A549 (cell line): ENCODE results near the gene KCNAB2. TPM values are rescaled to one million over a fixed set of nuclear protein-coding genes. Genes with fewer than 3 reads are reported as not detected.

Experiments
- ATAC-seq, 2 experiments: fragments of 200-7000 bp in 1 of 2; fragments of >200 bp in 1 of 2; cut with Nextera tagmentation in 1 of 2; cut with Tn5 transposase in 1 of 2; 3 replicates each; pipeline versions ENCODE4 v1.8.0 to v1.9.1; 2018 to 2020; ENCODE audit warnings: mild to moderate bottlenecking in 1 of 2, moderate library complexity in 1 of 2
- CTCF ChIA-PET: fragments of 300-600 bp; sonication (Branson Sonifier 250); formaldehyde crosslinking; extraction: SDS; loops from one replicate; lab custom pipeline; 2021; ENCODE audit warnings: antibody characterized with exemption, inconsistent platforms; lab: Yijun Ruan, JAX
- POLR2A ChIA-PET: fragments of 350-600 bp; formaldehyde crosslinking; extraction: SDS; loops from one replicate; lab custom pipeline; 2021; ENCODE audit warnings: antibody characterized with exemption, inconsistent platforms; lab: Yijun Ruan, JAX
- DNase-seq, 2 experiments: peaks; one replicate each; pipeline versions ENCODE4 v3.0.0 to v3.0.0-alpha.2; 2011 to 2016; ENCODE audit warnings: low read depth in 1 of 2, low spot score in 1 of 2
- FAIRE-seq: peaks from 2 replicates; lab custom pipeline; 2011; peaks lifted over from hg19 to GRCh38; lab: Jason Lieb, UNC
- H3K27ac ChIP-seq, 2 experiments: fragments of >200 bp; sonication (Bioruptor Twin); formaldehyde crosslinking; 3 replicates each; pipeline ENCODE4 v1.5.1; 2016 to 2017
- H3K4me1 ChIP-seq: fragments of >200 bp; sonication (Bioruptor Twin); formaldehyde crosslinking; 3 replicates; pipeline ENCODE4 v1.6.1; 2016
- H3K4me2 ChIP-seq: fragments of >200 bp; sonication (Bioruptor Twin); formaldehyde crosslinking; 3 replicates; pipeline ENCODE4 v1.6.1; 2016
- H3K4me3 ChIP-seq: fragments of >200 bp; sonication (Bioruptor Twin); formaldehyde crosslinking; 3 replicates; pipeline ENCODE4 v1.5.1; 2016
- H3K9me3 ChIP-seq: fragments of >200 bp; sonication (Bioruptor Twin); formaldehyde crosslinking; 3 replicates; pipeline ENCODE4 v1.6.1; 2016
- BHLHE40 ChIP-seq: IDR thresholded peaks from 2 replicates; pipeline ENCODE4 v1.6.1; 2012; ENCODE audit warnings: low read depth, low read length, inconsistent platforms
- CBX8 ChIP-seq: fragments of 200-600 bp; sonication (generic); IDR thresholded peaks from 2 replicates; pipeline ENCODE4 v1.6.1; 2016
- CHD2 ChIP-seq: fragments of 150-350 bp; IDR thresholded peaks from 2 replicates; pipeline ENCODE4 v1.6.1; 2014; ENCODE audit warnings: low read length; ENCODE audit not compliant: partially characterized antibody
- ELK1 ChIP-seq: fragments of 150-350 bp; IDR thresholded peaks from 2 replicates; pipeline ENCODE4 v1.6.1; 2014; ENCODE audit warnings: low read depth, mild to moderate bottlenecking, low read length
- EP300 ChIP-seq, 2 experiments: fragments of >200 bp; sonication (Bioruptor Twin); formaldehyde crosslinking; IDR thresholded peaks; 2 replicates in 1 of 2; 3 replicates in 1 of 2; pipeline ENCODE4 v1.6.1; 2016 to 2017
- ESRRA ChIP-seq: fragments of 150-350 bp; IDR thresholded peaks from 2 replicates; pipeline ENCODE4 v1.6.1; 2014; ENCODE audit warnings: mild to moderate bottlenecking, low read length, borderline replicate concordance
- HES2 ChIP-seq: fragments of >200 bp; sonication (Bioruptor Twin); formaldehyde crosslinking; IDR thresholded peaks from 2 replicates; pipeline ENCODE4 v1.6.1; 2016
- HEYL ChIP-seq: fragments of 250-450 bp; sonication (Bioruptor Pico); IDR thresholded peaks from 2 replicates; pipeline ENCODE4 v1.8.0; 2021; ENCODE audit warnings: mild to moderate bottlenecking, moderate library complexity
- HMGXB4 ChIP-seq: fragments of 250-450 bp; sonication (Bioruptor Pico); IDR thresholded peaks from 2 replicates; pipeline ENCODE4 v1.5.0; 2021; ENCODE audit warnings: mild to moderate bottlenecking, moderate library complexity, borderline replicate concordance
- JUNB ChIP-seq: fragments of >200 bp; sonication (Bioruptor Twin); formaldehyde crosslinking; IDR thresholded peaks from 2 replicates; pipeline ENCODE4 v1.6.1; 2016
- MAFK ChIP-seq: fragments of 450-650 bp; IDR thresholded peaks from 2 replicates; pipeline ENCODE4 v1.6.1; 2014; ENCODE audit not compliant: partially characterized antibody
- PBX3 ChIP-seq: IDR thresholded peaks from 2 replicates; pipeline ENCODE4 v1.6.1; 2012
- POLR2A ChIP-seq: IDR thresholded peaks from 2 replicates; pipeline ENCODE4 v1.6.1; 2012; ENCODE audit warnings: mild to moderate bottlenecking, low read length
- POLR2AphosphoS2 ChIP-seq: conservative IDR thresholded peaks from 2 replicates; pipeline ENCODE4 v1.6.1; 2012; ENCODE audit warnings: low read length, improper control_type of control experiment, inconsistent platforms
- RAD21 ChIP-seq, 2 experiments: fragments of >200 bp in 1 of 2; sonication (Bioruptor Twin) in 1 of 2; formaldehyde crosslinking in 1 of 2; IDR thresholded peaks in 1 of 2; conservative IDR thresholded peaks in 1 of 2; 2 replicates in 1 of 2; 3 replicates in 1 of 2; pipeline ENCODE4 v1.6.1; 2012 to 2018; ENCODE audit warnings: inconsistent platforms in 1 of 2
- RARB ChIP-seq: fragments of 250-450 bp; sonication (Bioruptor Pico); IDR thresholded peaks from 2 replicates; pipeline ENCODE4 v1.8.0; 2021; ENCODE audit warnings: mild to moderate bottlenecking, moderate library complexity
- SREBF2 ChIP-seq: fragments of 450-650 bp; IDR thresholded peaks from 2 replicates; pipeline ENCODE4 v1.6.1; 2014; ENCODE audit warnings: mild to moderate bottlenecking, moderate library complexity
- TP53 ChIP-seq: fragments of 250-450 bp; sonication (Bioruptor Pico); IDR thresholded peaks from 2 replicates; pipeline ENCODE4 v1.5.0; 2021; ENCODE audit warnings: mild to moderate bottlenecking, moderate library complexity
- ZFP36 ChIP-seq: fragments of 450-650 bp; IDR thresholded peaks from 2 replicates; pipeline ENCODE4 v1.6.1; 2014; ENCODE audit warnings: borderline replicate concordance; ENCODE audit not compliant: partially characterized antibody
- ZNF302 ChIP-seq: fragments of 250-450 bp; sonication (Bioruptor Pico); IDR thresholded peaks from 2 replicates; pipeline ENCODE4 v1.9.0; 2021; ENCODE audit warnings: inconsistent platforms, mild to moderate bottlenecking, moderate library complexity
- WGBS: methylation state at CpG from one replicate; pipeline ENCODE4 v1.1.6; 2017; ENCODE audit errors: missing lambda C conversion rate; 5-methylcytosine and 5-hydroxymethylcytosine counted together
- polyA plus RNA-seq, 4 experiments: library from polyadenylated mRNA; depleted of rRNA in 3 of 4; stranded (reverse); fragments of >200 nt; fragmentation: RNase III in 1 of 4; extraction: RNeasy Plus Mini Kit Qiagen cat#74134 plus additional on column Dnase treatment in 1 of 4; gene quantifications; 2 replicates in 3 of 4; 3 replicates in 1 of 4; pipeline ENCODE4 v1.2.3, GENCODE V29; 2011 to 2017

KCNAB2 gene
- polyA plus RNA-seq, 2 of the 4 experiments (the other 2 are of a cell fraction), result 7.3 to 9.9 TPM

- TF ChIP-seq ESRRA, result no peak
- no peak for TF ChIP-seq SREBF2
- TF ChIP-seq HMGXB4 (CRISPR knock-in tag), result no peak
- TF ChIP-seq CBX8, result no peak
- no peak for TF ChIP-seq MAFK
- no peak for TF ChIP-seq CHD2
- TF ChIP-seq HES2, result no peak
- no peak for TF ChIP-seq RAD21 (conservative IDR thresholded peaks at IDR 0.05 in 1 of 2, IDR thresholded peaks at IDR 0.05 in 1 of 2)
- TF ChIP-seq ELK1, result no peak
- no peak for TF ChIP-seq POLR2AphosphoS2
- TF ChIP-seq TP53 (CRISPR knock-in tag), result no peak
- peak; percentile 30; the same call in 1 of the 2 replicates for TF ChIP-seq POLR2A
- TF ChIP-seq EP300 (IDR thresholded peaks at IDR 0.05), result no peak
- no peak for TF ChIP-seq ZFP36
- TF ChIP-seq PBX3, result no peak
These were observed 19.4 kb upstream of the KCNAB2 start (continued) for GRCh38 chr1:6026095-6026809.

GRCh38 chr1:6027591-6027990, 18.1 kb upstream of the KCNAB2 start:
- H3K4me3 ChIP-seq, result no peak overlapping the region
- ChIA-PET CTCF (no interaction called here), POLR2A (no interaction called here)
- H3K27ac ChIP-seq, result no peak overlapping the region
- no peak for TF ChIP-seq HEYL (CRISPR knock-in tag)
- no peak for TF ChIP-seq RAD21 (conservative IDR thresholded peaks at IDR 0.05 in 1 of 2, IDR thresholded peaks at IDR 0.05 in 1 of 2)
- TF ChIP-seq ZNF302 (CRISPR knock-in tag), result no peak
- 87% methylated on average over 10 of the region's 10 CpGs for WGBS
- no peak overlapping the region for H3K4me2 ChIP-seq
- ATAC-seq (no peak), FAIRE-seq (no peak), DNase-seq (no peak)
- no peaks in the 10 kb centered on the region for H3K9me3 ChIP-seq
- H3K4me1 ChIP-seq, result peaks cover 16% of the 10 kb centered on the region; the same call in 2 of the 3 replicates

- 79% methylated on average over 12 of the region's 19 CpGs for WGBS
- peaks cover 16% of the 10 kb centered on the region; the same call in 2 of the 3 replicates for H3K4me1 ChIP-seq
- TF ChIP-seq RARB (no peak), BHLHE40 (no peak), JUNB (no peak)
- TF ChIP-seq, all 56 proteins: peak for 0
- ChIA-PET POLR2A (no interaction called here), CTCF (no interaction called here)
- DNase-seq (no peak), ATAC-seq (no peak), FAIRE-seq (no peak)
- Histone ChIP-seq H3K9me3 (no peaks in the 10 kb centered on the region), H3K4me2 (no peak overlapping the region), H3K27ac (no peak overlapping the region), H3K4me3 (no peak overlapping the region)
These were observed 17.4 kb upstream of the KCNAB2 start for GRCh38 chr1:6028042-6028850.
